ENCODE results near the gene SLC38A6. TPM values are rescaled to one million over a fixed set of nuclear protein-coding genes. Genes with fewer than 3 reads are reported as not detected.

Gene SLC38A6
- total RNA-seq, 1 donor from 2014 or later: 19.0 TPM

GRCh38 chr14:60968671-60969070 lies 12.4 kb upstream of the SLC38A6 start:
- no peaks in the 10 kb centered on the region for H3F3A ChIP-seq (ENCODE audit: low read depth)
- peaks cover 4% of the 10 kb centered on the region for H3K36me3 Mint-ChIP-seq
- no peaks in the 10 kb centered on the region for H3K9me3 Mint-ChIP-seq
- no peak overlapping the region for H3K9ac ChIP-seq
- no peak overlapping the region for H3K4me2 ChIP-seq
- H3K27me3 Mint-ChIP-seq (ENCODE audit: insufficient read depth, low read depth): no peaks in the 10 kb centered on the region
- H3K36me3 ChIP-seq: no peaks in the 10 kb centered on the region
- H3K4me3 ChIP-seq: no peak overlapping the region
- no peaks in the 10 kb centered on the region for H3K27me3 ChIP-seq
- H4K20me1 ChIP-seq (ENCODE audit: low read depth): no peaks in the 10 kb centered on the region
- H3K27ac Mint-ChIP-seq: no peak overlapping the region
- no peak overlapping the region for H2AFZ ChIP-seq (replicated peaks)
- no peaks in the 10 kb centered on the region for H3K4me1 ChIP-seq
- no peaks in the 10 kb centered on the region for H3K9me3 ChIP-seq (ENCODE audit: low read depth)
- TF ChIP-seq CTCF (IDR thresholded peaks at IDR 0.05): no peak
- no peak for TF ChIP-seq EZH2phosphoT487 (IDR thresholded peaks at IDR 0.05)
- no peak for TF ChIP-seq EZH2 (IDR thresholded peaks at IDR 0.05)
- no peaks in the 10 kb centered on the region for H3K79me2 ChIP-seq (ENCODE audit: low read depth)
- H3K4me3 Mint-ChIP-seq: no peak overlapping the region
- no peak overlapping the region for H3K27ac ChIP-seq
- H3K4me1 Mint-ChIP-seq: peaks cover 3% of the 10 kb centered on the region
- no peak for DNase-seq (ENCODE audit: low spot score)

GRCh38 chr14:60970146-60970545 lies 10.9 kb upstream of the SLC38A6 start:
- Mint-ChIP-seq H3K9me3 (no peaks in the 10 kb centered on the region), H3K27me3 (ENCODE audit: insufficient read depth, low read depth) (no peaks in the 10 kb centered on the region), H3K27ac (no peak overlapping the region), H3K4me3 (no peak overlapping the region), H3K36me3 (peaks cover 8% of the 10 kb centered on the region), H3K4me1 (no peaks in the 10 kb centered on the region)
- Histone ChIP-seq H3K36me3 (peaks cover 3% of the 10 kb centered on the region), H3K27ac (no peak overlapping the region), H3K27me3 (no peaks in the 10 kb centered on the region), H3K4me2 (no peak overlapping the region), H3K9ac (no peak overlapping the region), H3K4me3 (no peak overlapping the region), H3K9me3 (ENCODE audit: low read depth) (no peaks in the 10 kb centered on the region), H3K4me1 (no peaks in the 10 kb centered on the region), H3F3A (ENCODE audit: low read depth) (no peaks in the 10 kb centered on the region), H2AFZ (replicated peaks) (no peak overlapping the region), H4K20me1 (ENCODE audit: low read depth) (no peaks in the 10 kb centered on the region), H3K79me2 (ENCODE audit: low read depth) (no peaks in the 10 kb centered on the region)
- no peak for TF ChIP-seq EZH2phosphoT487 (IDR thresholded peaks at IDR 0.05)
- no peak for TF ChIP-seq EZH2 (IDR thresholded peaks at IDR 0.05)
- TF ChIP-seq CTCF (IDR thresholded peaks at IDR 0.05): no peak
- no peak for DNase-seq (ENCODE audit: low spot score)

- peaks cover 3% of the 10 kb centered on the region for H3K36me3 ChIP-seq
- H3K4me1 ChIP-seq: no peaks in the 10 kb centered on the region
- no peaks in the 10 kb centered on the region for H3K79me2 ChIP-seq (ENCODE audit: low read depth)
- Mint-ChIP-seq H3K36me3 (peaks cover 8% of the 10 kb centered on the region), H3K27ac (no peak overlapping the region), H3K27me3 (ENCODE audit: insufficient read depth, low read depth) (no peaks in the 10 kb centered on the region), H3K4me3 (no peak overlapping the region), H3K9me3 (no peaks in the 10 kb centered on the region), H3K4me1 (no peaks in the 10 kb centered on the region)
- H3K27ac ChIP-seq: no peak overlapping the region
- no peak overlapping the region for H3K4me2 ChIP-seq
- no peak overlapping the region for H2AFZ ChIP-seq (replicated peaks)
- no peak overlapping the region for H3K4me3 ChIP-seq
- H3F3A ChIP-seq (ENCODE audit: low read depth): no peaks in the 10 kb centered on the region
- no peak for DNase-seq (ENCODE audit: low spot score)
- no peak for TF ChIP-seq EZH2phosphoT487 (IDR thresholded peaks at IDR 0.05)
- TF ChIP-seq CTCF (IDR thresholded peaks at IDR 0.05): no peak
- TF ChIP-seq EZH2 (IDR thresholded peaks at IDR 0.05): no peak
- H4K20me1 ChIP-seq (ENCODE audit: low read depth): no peaks in the 10 kb centered on the region
- H3K9me3 ChIP-seq (ENCODE audit: low read depth): no peaks in the 10 kb centered on the region
- no peak overlapping the region for H3K9ac ChIP-seq
- H3K27me3 ChIP-seq: no peaks in the 10 kb centered on the region
Measured at GRCh38 chr14:60971271-60971670, 9.8 kb upstream of the SLC38A6 start.
